GM18517 (cell line): ENCODE data around the gene FAIM.
"Not testable (repeated sequence)": the region's sequence is repeated elsewhere in the genome, so short reads cannot be mapped to it uniquely, and the experiment has no call there.

Experiments used
- ATAC-seq: cut with Tn5 transposase; IDR thresholded peaks from one replicate; pipeline ENCODE4 v1.9.1; 2021; ENCODE audit warnings: mild to moderate bottlenecking, moderate library complexity; ENCODE audit not compliant: unreplicated experiment

The FAIM gene

DNA sequence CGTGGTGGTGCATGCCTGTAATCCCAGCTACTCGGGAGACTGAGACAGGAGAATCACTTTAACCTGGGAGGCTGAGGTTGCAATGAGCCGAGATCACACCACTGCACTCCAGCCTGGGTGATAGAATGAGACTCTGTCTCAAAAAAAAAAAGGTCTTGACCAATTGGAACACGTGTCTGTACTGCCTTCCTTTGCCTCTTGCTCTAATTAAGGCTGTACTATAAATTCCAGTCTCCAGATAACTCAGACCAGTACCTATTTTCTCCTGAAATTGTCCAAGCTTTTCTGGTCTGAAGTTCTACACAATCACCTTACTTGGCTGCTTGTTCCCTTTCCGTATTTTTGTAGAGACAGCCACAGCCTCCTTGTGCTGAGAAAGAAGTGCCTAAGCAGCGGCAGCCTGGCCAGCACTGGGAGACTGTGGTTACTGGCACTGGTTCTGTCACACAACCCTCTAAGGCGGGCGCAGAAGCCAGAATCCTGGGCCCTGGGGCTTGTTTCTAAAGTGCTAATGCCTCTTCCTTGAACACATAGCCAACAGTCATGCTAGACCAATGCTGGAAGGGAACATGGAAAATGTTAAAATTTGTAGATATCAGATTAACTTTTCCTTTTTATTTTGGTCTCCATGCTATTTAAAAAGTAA, 8.3 kb upstream of the FAIM start:
- ATAC-seq, result no peak

DNA sequence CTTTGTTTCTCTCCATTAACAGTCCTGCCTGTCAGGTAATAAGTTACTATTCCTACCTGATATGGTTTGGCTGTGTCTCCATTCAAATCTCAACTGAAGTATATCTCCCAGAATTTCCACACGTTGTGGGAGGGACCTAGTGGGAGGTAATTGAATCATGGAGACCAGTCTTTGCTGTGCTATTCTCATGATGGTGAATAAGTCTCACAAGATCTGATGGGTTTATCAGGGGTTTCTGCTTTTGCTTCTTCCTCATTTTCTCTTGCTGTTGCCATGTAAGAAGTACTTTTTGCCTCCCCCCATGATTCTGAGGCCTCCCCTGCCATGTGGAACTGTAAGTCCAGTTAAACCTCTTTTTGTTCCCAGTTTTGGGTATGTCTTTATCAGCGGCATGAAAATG, 6.9 kb upstream of the FAIM start:
- not testable (repeated sequence) for ATAC-seq

DNA sequence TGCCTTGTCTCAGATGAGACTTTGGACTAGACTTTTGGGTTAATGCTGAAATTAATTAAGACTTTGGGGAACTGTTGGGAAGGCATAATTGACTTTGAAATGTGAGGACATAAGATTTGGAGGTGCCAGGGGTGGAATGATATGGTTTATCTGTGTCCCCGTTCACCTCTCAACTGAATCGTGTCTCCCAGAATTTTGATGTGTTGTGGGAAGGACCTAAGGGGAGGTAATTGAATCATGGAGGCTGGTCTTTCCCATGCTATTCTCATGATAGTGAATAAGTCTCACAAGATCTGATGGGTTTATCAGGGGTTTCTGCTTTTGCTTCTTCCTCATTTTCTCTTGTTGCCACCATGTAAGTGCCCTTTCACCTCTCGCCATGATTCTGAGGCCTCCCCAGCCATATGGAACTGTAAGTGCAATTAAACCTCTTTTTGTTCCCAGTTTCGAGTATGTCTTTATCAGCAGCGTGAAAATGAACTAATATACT, 4.4 kb upstream of the FAIM start:
- ATAC-seq, result not testable (repeated sequence)

- ATAC-seq, result no peak
Observed at GRCh38 chr3:138609898-138610266, 1.3 kb downstream of the FAIM start.

GRCh38 chr3:138615462-138615861, 6.9 kb downstream of the FAIM start:
- no peak for ATAC-seq

- no peak for ATAC-seq
Observed at GRCh38 chr3:138620431-138620830, 11.9 kb downstream of the FAIM start.

DNA sequence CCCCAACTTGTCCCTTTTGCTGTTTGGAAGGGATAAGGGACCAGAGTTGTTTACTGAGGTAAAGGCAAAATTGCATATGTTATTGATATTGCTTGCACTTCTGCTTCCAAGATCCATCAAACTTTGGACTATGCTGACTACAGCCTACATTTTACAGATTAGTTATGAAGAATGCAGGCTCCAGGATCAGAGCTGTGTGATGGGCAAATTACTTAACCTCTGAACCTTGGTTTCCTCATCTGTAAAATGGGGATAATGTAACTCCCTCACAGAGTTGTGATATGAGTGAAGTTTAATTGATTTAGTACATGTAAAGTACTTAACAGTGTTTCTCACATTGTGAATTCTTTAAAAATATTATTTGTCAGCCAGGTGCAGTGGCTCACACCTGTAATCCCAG, 15.9 kb downstream of the FAIM start:
- ATAC-seq, result no peak

- no peak for ATAC-seq
Observed at GRCh38 chr3:138625707-138626365, 17.3 kb downstream of the FAIM start.

DNA sequence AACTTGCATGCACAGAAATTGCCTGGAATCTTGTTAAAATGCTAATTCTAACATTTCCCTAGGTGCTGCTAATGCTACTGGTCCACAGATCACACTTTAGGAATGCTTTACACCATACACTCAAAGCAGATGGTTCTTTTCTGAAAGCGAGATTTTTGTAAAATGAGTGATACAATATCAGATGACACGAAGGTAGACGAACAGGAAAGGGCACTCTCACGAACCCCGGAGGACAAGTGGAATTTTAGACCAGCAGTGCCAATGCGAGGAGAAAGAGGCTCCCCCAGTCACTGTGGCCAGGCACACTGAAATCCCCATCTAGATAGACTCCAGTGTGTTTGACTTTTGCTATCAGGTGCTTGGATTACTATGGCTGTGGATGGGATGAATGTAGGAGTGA, 21.0 kb downstream of the FAIM start:
- ATAC-seq, result no peak

- ATAC-seq, result no peak
Observed at GRCh38 chr3:138638641-138639040, 30.1 kb downstream of the FAIM start.

DNA sequence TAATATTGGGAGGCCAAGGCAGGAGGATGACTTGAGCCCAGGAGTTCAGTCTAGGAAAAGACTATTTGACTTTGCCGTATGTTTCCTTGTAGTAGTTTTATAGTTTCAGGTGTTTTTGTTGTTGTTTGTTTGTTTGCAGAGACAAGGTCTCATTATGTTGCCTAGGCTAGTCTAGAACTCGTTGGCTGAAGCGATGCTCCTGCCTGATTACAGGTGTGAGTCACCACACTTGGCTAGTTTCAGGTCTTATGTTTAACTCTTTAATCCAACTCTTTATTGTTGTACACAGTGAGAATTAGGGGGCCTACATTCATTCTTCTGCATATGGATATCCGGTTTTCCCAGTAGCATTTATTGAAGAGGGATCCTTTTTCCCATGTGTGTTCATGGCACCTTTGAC, 32.0 kb downstream of the FAIM start:
- no peak for ATAC-seq

DNA sequence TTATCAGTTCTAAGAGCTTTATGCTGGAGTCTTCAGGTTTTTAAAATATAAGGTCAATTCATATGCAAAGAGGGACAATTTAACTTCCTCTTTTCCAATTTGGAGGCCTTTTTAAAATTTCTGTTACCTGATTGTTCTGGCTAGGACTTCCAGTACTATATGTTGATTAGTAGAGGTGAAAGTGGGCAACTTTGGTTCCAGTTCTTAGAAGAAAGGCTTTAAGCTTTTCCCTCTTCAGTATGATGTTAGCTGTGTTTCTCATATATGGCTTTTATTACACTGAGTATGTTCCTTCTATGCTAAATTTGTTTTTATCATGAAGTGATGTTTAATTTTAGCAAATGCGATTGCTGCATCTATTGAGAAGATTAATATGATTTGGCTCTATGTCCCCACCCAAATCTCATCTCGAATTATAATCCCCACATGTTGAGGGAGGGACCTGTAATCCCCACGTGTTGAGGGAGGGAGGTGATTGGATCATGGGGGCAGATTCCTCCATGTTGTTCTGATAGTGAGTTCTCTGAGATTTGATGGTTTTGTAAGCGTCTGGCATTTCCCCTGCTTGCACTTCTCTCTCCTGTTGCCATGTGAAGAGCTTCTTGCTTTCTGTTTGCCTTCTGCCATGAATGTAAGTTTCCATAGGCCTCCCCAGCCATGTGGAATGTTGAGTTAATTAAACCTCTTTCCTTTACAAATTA, 33.8 kb downstream of the FAIM start:
- no peak for ATAC-seq

- no peak for ATAC-seq
Observed at GRCh38 chr3:138642927-138643253, 34.3 kb downstream of the FAIM start.

DNA sequence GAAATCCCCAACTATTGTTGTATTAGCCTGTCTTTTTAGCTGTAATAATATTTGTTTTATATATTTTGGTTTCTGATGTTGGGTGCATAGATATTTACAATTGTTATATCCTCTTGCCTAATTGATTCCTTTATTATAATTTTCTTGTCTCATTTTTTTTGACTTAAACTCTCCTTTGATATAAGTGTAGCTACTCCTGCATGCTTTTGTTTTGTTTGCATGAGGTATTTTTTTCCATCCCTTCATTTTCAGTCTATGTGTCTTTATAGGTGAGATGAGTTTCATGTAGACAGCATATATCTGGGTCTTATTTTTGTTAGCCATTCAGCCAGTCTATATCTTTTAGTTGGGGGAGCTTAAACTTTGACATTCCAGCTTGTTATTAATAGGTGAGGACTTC, 37.4 kb downstream of the FAIM start:
- ATAC-seq, result no peak

DNA sequence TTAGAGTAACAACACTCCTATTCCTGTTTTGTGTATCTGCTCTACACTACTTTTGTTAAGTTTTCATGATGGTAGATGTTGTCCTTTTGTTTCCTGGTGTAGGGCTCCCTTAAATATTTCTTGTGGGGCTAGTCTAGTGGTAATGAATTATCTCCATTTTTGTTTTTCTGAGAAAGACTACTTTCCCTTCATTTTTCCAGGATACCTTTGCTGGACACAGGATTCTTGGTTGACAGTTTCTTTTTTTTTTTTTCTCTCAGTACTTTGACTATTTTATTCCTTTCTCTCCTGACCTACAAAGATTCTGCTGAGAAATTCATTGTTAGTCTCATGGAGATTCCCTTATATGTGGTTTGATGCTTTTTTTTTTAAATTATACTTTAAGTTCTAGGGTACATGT, 37.9 kb downstream of the FAIM start:
- ATAC-seq, result no peak

GRCh38 chr3:138649134-138649533, 40.6 kb downstream of the FAIM start:
- ATAC-seq, result no peak

DNA sequence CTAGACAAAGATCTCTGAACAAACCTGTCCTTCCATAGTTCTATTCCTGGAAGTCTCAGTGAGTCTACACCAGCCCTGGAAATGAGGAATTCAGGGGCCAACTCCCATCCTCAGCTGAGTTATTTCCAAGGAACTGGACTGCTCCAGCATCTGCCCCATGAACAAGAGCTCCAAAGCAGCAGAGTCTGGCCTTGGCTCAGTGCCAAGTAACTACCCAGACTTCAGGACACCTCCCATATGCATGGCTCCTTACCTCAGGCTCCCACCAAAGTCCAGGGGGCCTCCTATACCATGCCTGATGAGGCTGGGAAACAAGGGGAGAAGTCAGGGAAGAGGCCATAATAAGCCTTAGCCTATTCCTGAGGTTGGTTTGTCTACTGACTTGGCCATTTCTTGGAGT, 45.0 kb downstream of the FAIM start:
- no peak for ATAC-seq

GRCh38 chr3:138657508-138657907, 48.9 kb downstream of the FAIM start:
- no peak for ATAC-seq

- no peak for ATAC-seq
Observed at GRCh38 chr3:138668107-138668506, 59.5 kb downstream of the FAIM start.

DNA sequence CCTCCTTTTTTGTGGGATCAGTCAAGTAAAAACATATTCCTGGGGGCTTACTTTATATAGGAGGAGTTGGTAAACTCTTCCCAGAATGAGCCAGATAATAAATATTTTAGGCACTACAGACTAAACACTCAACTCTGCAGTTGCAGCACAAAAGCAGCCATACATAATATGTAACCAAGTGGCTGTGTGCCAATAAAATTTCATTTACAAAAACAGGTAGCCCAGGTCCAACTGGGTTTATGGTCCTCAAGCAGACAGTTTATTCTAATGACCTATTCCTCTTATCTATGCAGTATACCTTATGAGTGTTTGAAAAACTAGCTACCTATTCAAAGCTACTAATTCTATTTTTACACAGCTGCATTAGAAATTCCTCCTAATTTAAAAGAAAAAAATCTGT, 61.8 kb downstream of the FAIM start:
- ATAC-seq, result no peak

GRCh38 chr3:138673641-138674530, 65.3 kb downstream of the FAIM start:
- no peak for ATAC-seq
